Pons (tissue), 1 donor: ENCODE measurements around the gene SEC23A.

Source experiments
- DNase-seq: peaks from one replicate; pipeline ENCODE4 v3.0.0-alpha.2; 2016; ENCODE audit warnings: low spot score

Gene SEC23A

GRCh38 chr14:38991299-38991698 lies 111.7 kb downstream of the SEC23A start:
- DNase-seq: no peak

GRCh38 chr14:38989922-38990546 lies 113.0 kb downstream of the SEC23A start:
- DNase-seq: peak; percentile 30

DNA sequence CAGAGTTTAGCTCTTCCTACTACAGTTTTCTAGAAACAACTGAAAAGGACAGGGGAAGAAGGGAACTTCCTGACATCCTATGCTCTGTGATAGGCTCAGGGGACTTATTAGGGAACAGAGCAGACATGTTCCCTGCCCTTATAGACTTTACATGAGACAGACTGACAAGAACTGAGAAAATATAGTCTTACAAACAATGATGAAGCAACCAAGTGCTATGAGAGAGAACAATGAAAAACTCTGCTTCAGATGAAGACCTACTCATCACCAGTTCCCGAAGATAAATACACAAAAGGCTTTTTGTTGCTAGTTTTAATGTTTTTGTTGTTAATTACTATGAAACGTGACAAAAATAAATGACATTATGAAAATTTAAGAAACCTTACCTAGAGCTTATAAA lies 115.3 kb downstream of the SEC23A start:
- DNase-seq: peak; percentile 53

DNA sequence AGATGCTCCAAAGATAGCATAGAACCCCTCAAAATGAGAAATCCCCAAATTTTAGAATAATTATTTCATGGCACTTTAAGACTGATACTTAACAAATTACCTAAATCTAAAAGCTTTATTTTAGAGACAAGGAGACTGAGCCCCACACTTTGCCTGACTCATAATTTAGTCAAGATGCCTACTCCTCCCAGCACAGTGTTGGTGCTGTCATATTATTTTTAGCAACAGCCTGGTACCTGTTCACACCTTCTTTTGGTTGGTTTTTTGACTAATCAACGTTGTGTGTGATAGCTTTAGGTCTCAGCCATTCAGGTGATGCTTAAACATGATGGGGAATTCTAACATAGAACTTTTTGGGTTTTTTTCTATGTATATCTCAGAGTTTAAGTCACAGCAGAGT lies 120.2 kb downstream of the SEC23A start:
- no peak for DNase-seq

DNA sequence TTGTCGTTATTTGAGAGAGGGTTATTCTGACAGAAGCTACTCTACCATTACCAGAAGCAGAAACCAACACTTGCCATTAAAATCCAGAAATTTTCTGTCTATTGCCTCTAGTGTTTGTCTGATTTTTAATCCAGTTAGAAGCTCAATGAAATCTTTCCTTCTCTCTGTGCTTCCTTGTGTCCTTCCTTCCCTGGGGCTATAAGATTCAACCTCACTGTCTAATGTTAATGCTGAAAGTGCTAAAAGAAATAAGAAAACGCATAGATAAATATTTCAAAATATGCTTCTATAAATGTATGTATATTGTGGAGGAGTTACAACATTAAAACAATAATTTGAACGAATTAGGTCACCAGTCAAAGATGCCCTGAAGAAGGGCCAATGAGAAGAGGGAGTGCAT lies 120.8 kb downstream of the SEC23A start:
- DNase-seq: no peak
